Ectodermal cell (in vitro differentiated cells): ENCODE data around the gene ABCB4.

Experiments
- H3K27ac ChIP-seq: 2 replicates; pipeline ENCODE4 v1.7.0; 2013; ENCODE audit warnings: mild to moderate bottlenecking, low read depth, low read length; ENCODE audit not compliant: insufficient read depth, poor library complexity, severe bottlenecking
- H3K27me3 ChIP-seq: 2 replicates; pipeline ENCODE4 v1.7.0; 2013; ENCODE audit warnings: mild to moderate bottlenecking, low read length; ENCODE audit not compliant: insufficient read depth, control insufficient read depth, poor library complexity, severe bottlenecking
- H3K36me3 ChIP-seq: one replicate; pipeline ENCODE4 v1.7.0; 2013; ENCODE audit warnings: low read length; ENCODE audit not compliant: control insufficient read depth, insufficient read depth
- H3K4me1 ChIP-seq: one replicate; pipeline ENCODE4 v1.7.0; 2013; ENCODE audit warnings: low read length; ENCODE audit not compliant: control insufficient read depth, insufficient read depth
- H3K4me3 ChIP-seq: 2 replicates; pipeline ENCODE4 v1.7.0; 2013; ENCODE audit warnings: low read depth, low read length, control low read depth; ENCODE audit not compliant: insufficient read depth
- H3K9me3 ChIP-seq: 2 replicates; pipeline ENCODE4 v1.7.0; 2013; ENCODE audit warnings: mild to moderate bottlenecking, low read length, moderate library complexity; ENCODE audit not compliant: control insufficient read depth
- WGBS, 2 experiments: methylation state at CpG; one replicate each; pipeline ENCODE4 v1.1.7; 2013; ENCODE audit warnings: missing lambda C conversion rate in 2 of 2; 5-methylcytosine and 5-hydroxymethylcytosine counted together

Gene ABCB4

DNA sequence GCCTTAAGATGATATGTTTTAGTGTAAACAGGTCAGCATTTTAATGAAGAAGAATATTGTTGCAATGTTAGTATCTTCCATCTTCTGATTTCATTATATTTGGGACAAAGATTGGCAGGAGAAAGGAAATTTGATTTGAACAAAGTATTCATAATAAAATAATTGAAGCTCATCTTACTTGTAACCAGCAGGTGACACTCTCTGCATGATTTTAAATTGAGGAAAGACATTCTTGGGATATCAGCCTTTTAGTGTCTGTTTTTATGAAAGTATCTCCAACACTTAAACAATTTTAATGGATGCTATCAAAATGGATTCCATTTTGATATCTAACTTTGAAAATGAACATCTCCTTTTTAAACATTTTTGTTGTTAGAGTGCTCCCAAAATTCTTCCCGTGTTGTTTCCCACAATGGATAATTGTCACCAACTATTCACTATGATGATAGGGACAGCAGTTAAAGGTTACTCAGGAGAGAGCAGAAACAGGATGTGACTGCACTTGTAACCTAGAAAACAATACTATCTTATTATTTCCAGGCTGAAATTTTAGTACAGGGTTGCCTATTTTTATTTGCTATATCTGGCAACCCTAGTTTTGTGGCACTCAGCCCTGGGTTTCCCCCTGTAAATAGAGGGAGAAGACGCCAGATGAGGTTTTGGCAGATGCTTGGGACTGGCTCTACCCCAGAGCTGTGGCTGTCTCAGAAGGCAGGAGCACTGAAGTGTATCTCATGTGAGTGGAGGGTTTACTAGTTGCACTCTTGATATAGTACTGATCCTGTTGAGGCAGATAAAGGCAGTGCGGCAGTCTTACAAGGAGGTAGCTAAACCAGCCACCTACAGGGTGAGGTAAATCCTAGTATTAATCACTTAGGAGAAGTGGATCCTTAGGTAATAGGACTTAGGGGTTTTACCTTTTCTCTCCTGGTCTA lies 31.0 kb upstream of the ABCB4 start:
- H3K4me1 ChIP-seq = no peaks in the 10 kb centered on the region
- 91 to 95% methylated on average over 3 of the region's 3 CpGs for WGBS, 2 experiments
- no peaks in the 10 kb centered on the region for H3K36me3 ChIP-seq
- H3K4me3 ChIP-seq = no peak overlapping the region
- no peaks in the 10 kb centered on the region for H3K9me3 ChIP-seq
- H3K27ac ChIP-seq = no peak overlapping the region
- no peaks in the 10 kb centered on the region for H3K27me3 ChIP-seq

DNA sequence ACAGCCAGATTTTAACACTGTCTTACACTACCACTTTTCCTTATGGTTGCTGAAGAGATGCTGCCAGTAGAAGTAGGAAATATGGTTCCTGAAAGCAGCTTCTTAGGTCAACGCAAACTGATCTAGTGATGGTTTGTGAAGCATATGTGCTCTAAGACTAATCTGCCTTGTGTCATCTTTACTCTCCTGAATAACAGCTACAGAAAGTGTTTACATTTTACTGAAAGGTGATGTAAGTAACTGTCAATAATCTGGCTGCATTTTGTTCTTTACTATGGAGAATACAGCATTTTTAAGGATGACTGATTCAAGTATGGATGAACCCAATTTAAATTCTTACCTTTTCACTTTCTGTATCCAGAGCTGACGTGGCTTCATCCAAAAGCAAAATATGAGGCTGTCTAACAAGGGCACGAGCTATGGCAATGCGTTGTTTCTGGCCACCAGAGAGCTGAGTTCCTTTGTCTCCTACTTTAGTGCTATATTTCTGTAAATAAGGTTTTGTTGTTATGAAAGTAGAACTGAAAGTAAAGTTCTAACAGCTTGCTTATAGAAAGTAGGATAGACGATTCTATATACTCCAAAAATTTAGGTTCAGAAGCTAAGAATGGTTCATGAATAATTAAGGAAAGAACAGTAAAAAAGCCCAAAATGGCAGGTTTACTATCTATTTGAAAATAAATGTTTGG lies 30.2 kb upstream of the ABCB4 start:
- Histone ChIP-seq H3K27ac (no peak overlapping the region), H3K4me1 (no peaks in the 10 kb centered on the region), H3K36me3 (no peaks in the 10 kb centered on the region), H3K4me3 (no peak overlapping the region), H3K27me3 (no peaks in the 10 kb centered on the region), H3K9me3 (no peaks in the 10 kb centered on the region)
- 93 to 94% methylated on average over 5 of the region's 5 CpGs for WGBS, 2 experiments

DNA sequence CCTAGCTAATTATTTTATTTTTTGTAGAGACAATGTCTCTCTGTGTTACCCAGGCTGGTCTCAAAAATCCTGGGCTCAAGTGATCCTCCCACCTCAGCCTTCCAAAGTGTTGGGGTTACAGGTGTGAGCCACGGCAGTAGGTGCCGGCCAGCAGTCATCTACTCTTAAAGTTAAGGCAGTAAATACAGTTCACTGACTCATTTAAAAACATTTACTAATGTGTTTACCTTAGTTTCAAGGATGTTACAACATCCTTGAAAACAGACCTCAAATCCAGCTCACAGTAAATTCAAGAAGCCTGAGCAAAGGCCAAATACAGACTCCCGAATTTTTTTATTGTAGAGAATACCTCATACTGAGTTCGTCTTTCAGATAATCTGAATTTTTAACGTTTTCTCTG lies 29.6 kb upstream of the ABCB4 start:
- Histone ChIP-seq H3K4me3 (no peak overlapping the region), H3K9me3 (no peaks in the 10 kb centered on the region), H3K4me1 (no peaks in the 10 kb centered on the region), H3K27ac (no peak overlapping the region), H3K27me3 (no peaks in the 10 kb centered on the region), H3K36me3 (no peaks in the 10 kb centered on the region)
- WGBS, 2 experiments = 92 to 95% methylated on average over 3 to 5 of the region's 5 CpGs

GRCh38 chr7:87499494-87499893 lies 24.0 kb upstream of the ABCB4 start:
- Histone ChIP-seq H3K4me1 (no peaks in the 10 kb centered on the region), H3K27me3 (no peaks in the 10 kb centered on the region), H3K9me3 (no peaks in the 10 kb centered on the region), H3K27ac (no peak overlapping the region), H3K36me3 (no peaks in the 10 kb centered on the region), H3K4me3 (no peak overlapping the region)
- WGBS, 2 experiments = 97% methylated on average over 3 of the region's 3 CpGs

DNA sequence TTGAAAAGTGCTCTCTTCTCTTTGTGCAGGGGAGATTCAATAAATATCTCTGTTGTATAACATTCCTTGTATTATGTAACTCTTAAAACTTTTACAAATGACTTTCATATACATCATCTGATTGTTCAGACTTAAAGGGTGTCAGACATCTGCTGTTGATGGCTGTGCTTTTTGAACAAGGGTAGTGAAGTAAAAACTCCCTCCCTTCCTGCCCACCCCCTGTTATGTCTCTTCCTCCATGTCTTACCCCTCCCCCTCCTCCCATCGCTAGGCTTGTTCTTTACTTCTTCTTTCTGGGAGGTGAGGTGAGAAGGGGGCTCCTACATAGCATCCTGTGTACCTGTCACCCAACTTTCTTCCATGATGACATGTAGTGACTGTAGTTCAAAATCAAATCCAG lies 23.4 kb upstream of the ABCB4 start:
- H3K9me3 ChIP-seq = no peaks in the 10 kb centered on the region
- WGBS, 2 experiments = 64% methylated on average over 1 of the region's 1 CpG; no CpG with 5 or more reads in 1 of the 2 experiments
- H3K27ac ChIP-seq = no peak overlapping the region
- no peaks in the 10 kb centered on the region for H3K36me3 ChIP-seq
- H3K4me1 ChIP-seq = no peaks in the 10 kb centered on the region
- no peak overlapping the region for H3K4me3 ChIP-seq
- no peaks in the 10 kb centered on the region for H3K27me3 ChIP-seq

DNA sequence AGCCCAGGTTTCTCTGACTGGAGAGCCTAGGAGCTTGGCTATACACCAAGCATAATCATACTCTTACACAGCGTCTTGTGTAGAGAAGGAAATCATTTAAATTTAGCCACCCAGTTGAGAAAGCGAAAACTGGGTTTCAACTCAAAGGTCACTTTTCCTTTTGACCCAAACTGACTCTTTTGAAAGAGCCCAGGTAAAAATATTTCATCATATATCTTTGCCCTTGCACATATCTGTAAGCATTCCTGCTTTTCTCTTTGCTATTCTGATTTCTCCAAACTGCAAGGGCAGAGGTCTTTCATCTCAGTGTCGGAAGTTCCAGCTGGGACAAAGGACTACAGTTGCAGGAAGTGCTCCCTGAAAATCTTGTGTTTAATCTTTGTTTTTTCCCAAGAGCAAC lies 22.0 kb upstream of the ABCB4 start:
- H3K36me3 ChIP-seq = no peaks in the 10 kb centered on the region
- no peaks in the 10 kb centered on the region for H3K9me3 ChIP-seq
- no peak overlapping the region for H3K4me3 ChIP-seq
- H3K4me1 ChIP-seq = no peaks in the 10 kb centered on the region
- 92 to 98% methylated on average over 3 of the region's 3 CpGs for WGBS, 2 experiments
- H3K27me3 ChIP-seq = no peaks in the 10 kb centered on the region
- H3K27ac ChIP-seq = no peak overlapping the region

DNA sequence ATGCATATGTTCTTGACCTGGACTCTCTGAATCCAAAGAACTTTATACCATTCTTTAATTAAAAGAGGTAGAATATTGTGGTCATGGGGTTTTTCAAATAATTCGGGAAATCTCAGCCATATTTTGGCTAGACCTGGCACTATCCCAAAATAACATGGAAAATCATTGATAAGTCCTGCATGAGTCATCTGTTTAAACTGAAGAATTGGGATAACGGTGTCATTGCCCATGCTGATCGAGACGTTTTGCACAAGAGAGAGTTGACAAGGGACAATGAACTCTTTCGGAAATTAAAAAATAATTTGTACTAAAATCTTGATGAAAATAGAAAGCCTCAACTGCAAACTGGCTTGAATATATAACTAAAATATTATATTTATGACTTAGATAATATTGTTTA lies 19.9 kb upstream of the ABCB4 start:
- 94 to 97% methylated on average over 4 to 5 of the region's 5 CpGs for WGBS, 2 experiments
- no peaks in the 10 kb centered on the region for H3K27me3 ChIP-seq
- no peaks in the 10 kb centered on the region for H3K36me3 ChIP-seq
- no peak overlapping the region for H3K27ac ChIP-seq
- no peaks in the 10 kb centered on the region for H3K9me3 ChIP-seq
- no peak overlapping the region for H3K4me3 ChIP-seq
- no peaks in the 10 kb centered on the region for H3K4me1 ChIP-seq

GRCh38 chr7:87494454-87494853 lies 19.0 kb upstream of the ABCB4 start:
- H3K36me3 ChIP-seq = no peaks in the 10 kb centered on the region
- no peaks in the 10 kb centered on the region for H3K4me1 ChIP-seq
- H3K27me3 ChIP-seq = no peaks in the 10 kb centered on the region
- no peak overlapping the region for H3K27ac ChIP-seq
- H3K9me3 ChIP-seq = no peaks in the 10 kb centered on the region
- H3K4me3 ChIP-seq = no peak overlapping the region
- WGBS, 2 experiments = 75 to 92% methylated on average over 1 of the region's 1 CpG

GRCh38 chr7:87483131-87483530 lies 7.7 kb upstream of the ABCB4 start:
- no peaks in the 10 kb centered on the region for H3K27me3 ChIP-seq
- H3K4me3 ChIP-seq = no peak overlapping the region
- no peaks in the 10 kb centered on the region for H3K36me3 ChIP-seq
- no peaks in the 10 kb centered on the region for H3K4me1 ChIP-seq
- WGBS, 2 experiments = 92 to 99% methylated on average over 2 of the region's 2 CpGs
- no peak overlapping the region for H3K27ac ChIP-seq
- H3K9me3 ChIP-seq = no peaks in the 10 kb centered on the region

GRCh38 chr7:87482115-87482514 lies 6.6 kb upstream of the ABCB4 start:
- H3K27ac ChIP-seq = no peak overlapping the region
- WGBS, 2 experiments = 93 to 96% methylated on average over 2 of the region's 3 CpGs
- H3K4me3 ChIP-seq = no peak overlapping the region
- no peaks in the 10 kb centered on the region for H3K9me3 ChIP-seq
- H3K27me3 ChIP-seq = peaks cover 3% of the 10 kb centered on the region
- no peaks in the 10 kb centered on the region for H3K36me3 ChIP-seq
- no peaks in the 10 kb centered on the region for H3K4me1 ChIP-seq
